GM18907 (cell line): ENCODE results near the gene TRIM40.

Experiments used
- ATAC-seq: cut with Tn5 transposase; IDR thresholded peaks from one replicate; pipeline ENCODE4 v1.9.1; 2021; ENCODE audit warnings: mild to moderate bottlenecking, moderate library complexity; ENCODE audit not compliant: unreplicated experiment

TRIM40 gene, protein sequence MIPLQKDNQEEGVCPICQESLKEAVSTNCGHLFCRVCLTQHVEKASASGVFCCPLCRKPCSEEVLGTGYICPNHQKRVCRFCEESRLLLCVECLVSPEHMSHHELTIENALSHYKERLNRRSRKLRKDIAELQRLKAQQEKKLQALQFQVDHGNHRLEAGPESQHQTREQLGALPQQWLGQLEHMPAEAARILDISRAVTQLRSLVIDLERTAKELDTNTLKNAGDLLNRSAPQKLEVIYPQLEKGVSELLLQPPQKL

DNA sequence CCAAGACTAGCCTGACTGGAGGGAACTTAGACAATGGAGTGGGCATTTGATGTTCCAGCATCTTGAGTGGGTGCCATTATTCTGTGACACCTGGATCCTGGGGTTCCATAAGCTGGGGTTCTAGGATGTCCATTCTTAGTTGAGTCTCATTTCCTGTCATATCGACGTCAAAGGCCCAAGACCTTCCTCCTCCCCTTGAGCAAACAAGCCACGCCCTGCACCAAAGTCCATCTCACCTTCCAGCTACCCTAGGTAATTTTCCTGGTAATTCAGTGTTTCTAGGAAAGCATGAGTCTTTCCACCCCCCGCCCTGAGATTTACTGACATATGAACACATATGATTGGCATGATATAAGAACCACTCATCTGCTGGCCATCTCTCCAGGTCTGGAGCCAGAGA is at the start of gene TRIM40:
Gene TRIM40, plus strand, starts transcription at position 384 of the 400 bp plus-strand sequence. CDS start 897 bp downstream, outside the sequence.
- ATAC-seq, result no peak

DNA sequence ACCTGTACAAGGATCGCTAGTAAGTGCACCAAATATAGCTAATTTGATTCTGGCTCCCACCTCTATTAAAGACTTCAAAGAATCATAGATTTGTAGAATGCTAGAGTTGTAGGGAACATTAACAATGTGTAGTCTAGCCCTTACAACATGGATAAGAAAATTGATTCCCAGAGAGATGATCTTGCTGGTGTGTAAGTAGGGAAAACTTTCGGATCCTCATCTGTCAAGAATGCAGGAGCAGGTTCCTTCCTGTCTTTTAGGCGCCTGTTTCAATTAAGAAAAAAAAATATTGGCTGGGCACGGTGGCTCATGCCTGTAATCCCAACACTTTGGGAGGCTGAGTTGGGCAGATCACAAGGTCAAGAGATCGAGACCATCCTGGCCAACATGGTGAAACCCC is 48.1 kb upstream of the TRIM40 start:
- no peak for ATAC-seq

DNA sequence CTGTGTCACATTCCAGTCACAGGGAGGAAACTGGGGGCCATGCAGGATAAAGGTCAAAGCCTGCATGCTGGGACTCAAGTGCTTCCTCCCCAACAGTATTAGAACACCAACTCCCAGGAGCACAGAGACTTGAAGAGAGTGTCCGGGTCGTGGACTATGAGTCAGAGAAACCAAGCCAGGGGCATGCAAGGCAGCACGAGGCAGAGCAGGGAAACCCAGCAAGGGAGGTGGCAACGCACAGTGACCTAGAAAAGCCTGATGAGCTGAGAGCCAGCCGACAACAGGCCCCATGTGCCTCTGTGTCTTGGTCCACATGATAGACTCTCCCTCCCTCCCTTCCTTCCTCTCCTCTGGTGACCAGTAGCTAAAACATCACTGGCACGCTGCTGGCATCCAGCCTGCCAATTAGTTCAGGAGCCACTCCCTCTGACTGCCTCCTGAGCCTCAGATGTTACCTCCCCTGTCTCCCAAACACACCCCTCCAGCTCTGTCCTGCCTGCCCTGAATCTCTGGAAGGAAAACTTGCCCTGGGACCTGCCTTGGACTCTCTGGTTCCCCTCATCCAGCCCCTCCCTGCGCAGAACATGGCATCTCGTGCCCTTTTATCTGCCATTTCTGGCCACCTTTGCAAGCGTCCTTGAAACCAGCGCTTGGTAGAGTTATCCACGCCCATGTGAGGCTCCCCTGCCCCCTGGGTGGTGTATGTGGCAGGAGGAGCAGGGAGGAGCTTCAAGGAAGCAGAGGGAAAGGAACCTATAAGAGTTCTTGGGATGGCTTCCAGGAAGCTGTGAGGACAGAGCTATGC is 44.2 kb upstream of the TRIM40 start:
- no peak for ATAC-seq

DNA sequence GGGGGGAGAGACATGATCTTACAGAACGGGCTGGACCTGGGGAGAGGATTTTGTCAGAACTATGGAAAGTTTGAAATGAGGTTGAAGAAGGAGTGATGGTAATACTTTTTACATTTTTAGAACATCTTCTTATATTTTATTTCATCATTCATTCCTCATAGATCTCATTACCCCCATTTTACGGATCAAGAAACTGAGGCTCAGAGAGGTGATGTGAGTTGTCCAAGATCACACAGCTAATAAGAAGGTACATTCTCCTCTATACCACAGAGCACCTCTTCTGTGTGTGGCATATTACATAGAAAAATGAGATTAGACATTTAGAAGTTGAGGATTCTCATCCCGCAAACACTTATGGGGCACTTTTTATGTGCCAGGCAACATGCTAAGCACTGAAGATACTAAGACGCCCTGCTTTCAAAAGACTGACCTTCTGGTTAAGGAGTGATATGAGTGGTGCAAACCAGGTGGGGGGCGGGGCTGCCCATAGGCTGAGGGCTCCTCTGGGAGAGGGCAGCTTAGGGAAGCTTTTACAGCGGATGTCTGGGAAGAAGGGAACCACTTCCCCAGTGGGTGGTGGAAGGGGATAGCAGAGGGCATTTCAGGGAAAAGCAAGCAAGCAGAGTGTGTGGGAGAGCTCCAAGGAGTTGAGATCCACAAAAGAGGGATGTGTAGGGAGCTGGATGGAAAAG is 42.9 kb upstream of the TRIM40 start:
- no peak for ATAC-seq

DNA sequence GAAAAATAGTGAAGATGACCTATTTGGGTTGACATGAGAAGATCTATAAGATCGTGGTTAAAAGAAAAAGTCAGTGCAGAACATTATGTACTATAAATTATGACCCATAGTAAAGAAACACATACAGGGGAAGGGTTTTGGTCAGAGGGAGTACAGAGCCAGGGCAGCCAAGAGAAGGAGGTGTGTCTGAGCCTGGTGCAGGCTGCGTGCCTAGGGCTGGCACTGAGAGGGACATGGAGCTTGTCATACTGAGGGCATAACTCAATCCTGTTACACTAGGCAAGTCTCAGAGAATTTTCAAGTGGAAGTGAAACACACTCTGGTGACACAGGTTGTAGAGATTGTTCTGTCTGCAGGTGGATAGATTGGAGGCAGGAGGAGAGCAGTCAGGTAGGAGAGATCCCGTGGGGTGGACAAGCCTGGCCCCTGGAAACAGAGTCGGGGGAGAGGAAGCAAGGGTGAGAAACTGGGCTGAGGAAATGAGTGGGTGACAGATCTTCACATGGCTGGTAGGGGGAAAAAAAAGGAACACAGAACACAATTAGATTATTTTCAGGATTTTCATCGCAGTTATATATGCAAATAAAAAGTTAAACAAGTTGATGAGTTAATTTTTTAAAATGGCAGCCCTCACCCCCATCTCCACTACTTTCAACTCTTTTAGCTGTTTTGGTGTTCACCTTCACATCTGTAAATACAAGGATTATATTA is 41.8 kb upstream of the TRIM40 start:
- ATAC-seq, result no peak

DNA sequence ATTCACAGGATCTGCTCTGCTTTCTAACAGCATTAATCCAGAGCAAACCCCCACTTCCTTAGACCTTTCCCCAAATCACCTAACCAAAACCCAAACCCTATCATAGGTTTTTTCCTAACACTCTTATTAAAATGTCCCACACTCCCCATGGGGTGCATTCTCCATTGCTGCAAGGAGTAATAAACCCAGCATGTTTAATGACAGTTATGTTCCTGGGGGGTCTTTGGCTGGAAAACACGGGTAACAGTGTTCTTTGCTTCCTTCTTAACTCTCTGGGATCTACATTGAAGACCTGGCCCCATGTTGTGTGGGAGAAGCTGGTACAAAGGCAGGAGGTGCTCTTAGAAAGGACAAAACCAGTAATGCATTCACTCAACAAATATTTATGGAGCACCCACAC is 39.1 kb upstream of the TRIM40 start:
- ATAC-seq, result no peak

DNA sequence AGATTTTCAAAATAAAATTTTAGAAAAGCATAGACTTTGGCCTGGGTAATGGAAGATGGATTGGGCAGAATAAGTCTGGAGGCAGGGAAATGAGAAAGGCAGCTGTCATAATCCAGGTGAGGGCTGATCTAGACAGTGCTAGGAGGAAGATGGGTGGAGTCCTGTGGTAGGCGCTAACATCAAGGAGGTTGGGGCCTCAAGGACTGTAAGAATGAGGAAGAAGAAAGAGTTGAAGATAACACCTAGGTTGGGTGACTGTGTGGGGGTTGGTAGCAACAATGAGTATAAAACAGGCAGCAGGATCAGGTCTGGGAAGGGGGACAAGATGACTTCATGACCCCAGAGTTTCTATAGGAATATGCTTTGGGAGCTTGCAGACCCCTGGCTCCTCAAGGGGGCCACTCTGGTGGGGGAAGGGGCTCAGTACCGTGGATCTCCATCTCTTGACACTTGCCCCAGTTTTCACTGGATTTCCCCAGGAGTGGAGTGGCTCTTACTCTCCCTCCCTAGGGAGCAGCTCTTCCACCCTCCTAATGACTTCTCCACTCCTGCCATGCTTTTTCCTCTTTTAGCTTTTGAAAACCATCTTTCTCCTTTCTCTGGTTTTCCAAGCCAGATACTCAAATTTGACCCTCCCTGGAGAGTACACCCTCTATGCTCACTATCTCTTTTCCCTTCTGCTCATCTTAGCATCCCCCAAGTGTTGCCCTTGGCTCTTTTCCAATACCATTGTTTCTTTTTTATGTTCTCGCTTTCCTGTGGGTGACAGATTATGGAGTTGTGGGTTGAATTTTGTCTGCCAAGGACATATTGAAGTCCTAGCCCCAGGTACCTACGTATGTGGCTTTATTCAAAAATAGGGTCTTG is 37.8 kb upstream of the TRIM40 start:
- ATAC-seq, result no peak

DNA sequence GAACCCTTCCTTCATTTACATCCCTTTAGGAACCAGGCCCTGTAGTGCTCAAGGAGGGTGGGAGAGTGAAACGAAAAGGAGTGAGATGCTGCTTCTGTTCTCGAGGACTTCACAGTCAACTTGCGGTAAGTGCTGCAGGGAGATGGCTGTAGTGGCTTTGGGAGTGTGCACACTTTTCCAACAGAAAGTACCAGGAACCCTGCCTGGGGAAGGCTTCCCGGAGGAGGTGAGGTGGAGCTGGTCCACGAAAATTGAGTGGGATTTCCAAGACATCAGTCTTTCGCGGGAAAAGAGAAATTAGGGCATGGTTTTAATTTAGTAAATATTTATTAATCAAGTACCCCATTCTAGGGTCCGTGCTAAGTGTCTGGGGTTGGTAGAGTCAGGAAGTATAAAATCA is 35.8 kb upstream of the TRIM40 start:
- ATAC-seq, result no peak

DNA sequence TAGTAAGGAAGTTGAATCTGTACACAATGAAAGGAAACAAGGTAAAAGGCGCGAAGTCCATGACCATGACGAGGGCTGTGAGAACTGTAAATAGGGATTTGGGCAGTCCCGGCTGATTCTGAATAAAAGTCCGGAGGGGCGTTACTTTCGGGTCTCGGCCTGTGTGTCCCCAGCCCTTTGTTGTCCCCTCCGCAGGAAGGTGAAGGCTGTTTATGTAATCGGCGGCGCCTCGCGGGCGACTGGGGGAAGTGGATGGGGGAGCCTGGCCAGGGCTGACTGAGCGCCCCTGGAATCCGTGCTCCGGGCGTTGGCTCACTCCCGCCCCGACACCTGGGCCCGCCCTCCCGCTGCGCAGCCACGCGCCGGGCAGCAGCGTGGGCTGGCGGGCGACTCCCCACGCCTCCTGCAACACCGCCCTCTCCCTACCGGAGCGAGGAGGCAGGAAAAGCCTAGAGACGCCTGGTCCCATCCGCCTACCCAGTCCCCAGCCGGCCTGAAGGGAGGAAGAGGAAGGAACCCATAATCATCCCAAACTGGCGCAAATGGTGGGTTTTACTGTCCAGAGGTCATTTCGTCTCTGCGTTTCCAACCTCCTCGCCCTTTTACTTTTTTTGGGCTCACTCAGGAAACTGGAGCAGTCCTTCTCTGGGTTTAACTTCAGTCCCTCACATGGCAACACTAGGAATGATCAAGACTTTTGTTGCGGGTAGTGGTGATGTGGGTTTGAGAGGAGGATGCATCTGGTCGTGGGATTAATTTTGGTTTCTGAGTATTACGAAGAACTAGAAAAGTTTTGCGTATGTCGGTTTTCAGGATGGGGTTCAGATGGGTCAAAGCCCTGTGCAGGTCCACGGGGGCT is 35.1 kb upstream of the TRIM40 start:
- ATAC-seq, result no peak

DNA sequence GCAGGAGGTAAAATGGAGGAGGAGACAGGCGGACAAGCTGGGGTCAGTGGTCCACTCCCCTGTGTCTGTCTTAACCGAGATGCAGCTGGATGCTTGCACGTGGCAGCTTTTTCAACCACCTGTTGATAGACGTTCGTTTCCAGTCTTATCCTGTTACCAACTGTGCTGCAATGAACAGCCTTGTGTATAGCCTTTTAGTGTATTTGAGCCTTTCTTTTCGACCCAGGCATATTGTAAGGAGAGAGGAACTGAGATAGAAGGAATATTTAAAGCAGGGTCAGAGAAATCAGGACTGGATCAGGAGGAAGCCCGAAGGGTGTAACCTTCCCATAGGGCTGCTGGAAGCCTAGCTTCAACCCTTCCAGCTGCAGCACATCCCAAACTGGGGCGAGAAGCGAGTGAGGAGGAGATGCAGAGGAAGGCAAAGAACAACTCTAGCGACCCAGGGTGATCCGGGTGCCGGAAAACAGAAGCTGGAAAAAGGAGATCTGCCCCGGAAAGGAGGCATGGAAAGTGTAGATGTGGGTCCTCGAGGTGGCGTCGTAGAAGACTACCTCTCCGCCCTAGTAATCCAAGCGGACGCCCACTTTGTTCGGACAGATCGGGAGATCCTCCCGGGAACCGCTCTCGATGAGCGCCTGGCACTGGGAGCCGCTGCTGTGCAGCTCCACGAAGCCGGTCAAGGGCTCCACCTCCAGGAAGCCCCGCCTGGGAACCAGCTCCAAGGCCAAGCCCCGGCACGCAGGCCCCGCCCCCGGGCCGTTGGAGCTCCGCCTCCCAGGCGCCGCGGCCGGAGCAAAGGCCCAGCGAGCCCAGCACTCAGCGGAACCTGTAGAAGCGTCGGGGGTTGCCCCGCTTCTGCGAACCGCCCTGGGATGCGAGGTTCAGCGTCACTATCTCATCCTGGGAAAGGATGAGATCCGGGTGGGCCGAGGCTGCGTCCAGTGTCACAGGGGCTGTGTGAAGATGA is 34.2 kb upstream of the TRIM40 start:
- ATAC-seq, result peak; percentile 53

DNA sequence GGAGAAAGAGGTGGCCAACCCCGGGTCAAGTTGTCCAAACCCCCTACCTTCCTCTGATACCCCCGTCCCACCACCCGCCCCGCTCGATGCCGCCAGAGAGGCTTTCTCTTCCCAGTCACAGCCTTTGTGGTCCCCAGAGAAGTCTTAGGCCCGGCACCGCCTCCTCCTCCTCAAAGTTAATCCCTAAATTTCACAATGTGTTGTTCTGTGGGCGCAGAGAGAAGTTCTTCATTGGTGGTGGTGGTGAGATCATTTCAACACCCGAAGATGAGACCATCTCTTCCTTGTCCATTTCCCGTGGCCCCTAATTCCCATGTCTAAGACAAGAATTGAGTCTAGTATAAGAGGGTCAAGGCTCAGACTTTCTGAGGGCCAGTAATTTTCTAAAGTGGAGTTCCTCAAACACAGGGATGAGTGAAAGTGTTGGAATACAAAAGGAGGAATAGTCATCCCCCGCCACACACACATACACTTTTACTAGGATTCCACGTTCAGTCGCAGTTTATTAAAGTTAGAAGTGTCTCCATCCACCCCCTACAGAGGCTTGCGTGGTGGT is 33.4 kb upstream of the TRIM40 start:
- ATAC-seq, result no peak

DNA sequence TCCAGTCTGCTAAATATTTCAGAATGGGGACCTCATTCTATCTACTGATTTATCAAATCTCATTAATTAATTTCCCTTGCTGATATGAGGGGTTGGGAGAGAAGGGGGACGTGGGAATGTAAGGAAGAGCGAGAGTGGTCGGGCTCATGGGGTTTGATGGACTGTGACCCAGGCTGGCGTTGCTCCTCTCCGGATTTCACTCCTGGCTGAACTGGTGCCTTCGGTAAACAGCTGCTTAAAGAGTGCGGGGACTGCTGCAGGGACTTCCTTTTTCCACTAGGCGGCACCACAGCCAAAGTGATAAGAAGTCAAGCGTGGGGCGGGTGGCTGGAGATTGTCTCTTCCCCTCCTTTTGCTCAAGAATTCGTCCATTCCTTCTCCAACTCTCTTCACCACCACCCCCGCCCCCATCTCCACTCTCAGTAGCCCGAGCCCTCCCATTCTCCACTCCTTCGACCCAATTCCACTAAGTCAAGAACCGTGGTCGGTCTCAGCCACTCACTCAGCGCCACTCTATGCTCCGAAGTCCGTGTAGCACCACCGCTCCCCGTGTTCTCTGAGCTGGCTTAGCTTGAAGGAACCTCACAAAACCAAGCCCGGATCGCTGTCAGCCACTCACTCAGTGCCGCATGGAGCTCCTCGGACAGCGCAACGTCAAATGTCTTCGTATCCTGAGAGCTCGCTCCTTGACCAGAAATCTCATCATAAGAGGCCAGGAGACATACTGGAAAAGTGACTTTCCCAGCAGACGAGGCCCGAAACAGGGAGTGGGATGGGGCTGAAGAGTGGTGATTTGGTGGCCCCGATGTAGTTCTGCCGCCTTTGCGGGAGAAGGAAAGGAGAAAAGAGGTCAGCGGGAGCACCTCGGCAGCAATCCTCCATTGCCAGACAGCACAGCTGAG is 32.7 kb upstream of the TRIM40 start:
- peak; percentile 70 for ATAC-seq

DNA sequence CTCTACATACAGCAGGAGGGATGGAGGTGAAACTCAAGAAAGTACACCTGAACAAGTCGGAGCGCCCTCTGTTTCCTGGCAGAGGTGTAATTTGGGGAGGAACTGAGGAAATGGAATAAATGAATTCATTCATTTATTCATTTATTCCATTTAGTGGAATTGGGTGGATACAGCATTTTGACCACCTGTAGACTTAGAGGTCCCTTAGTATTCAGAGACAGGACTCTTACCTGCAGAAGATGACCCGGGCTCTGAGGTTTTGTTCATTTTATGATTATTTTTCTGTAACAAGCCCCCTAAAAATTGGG is 32.1 kb upstream of the TRIM40 start:
- ATAC-seq, result no peak

DNA sequence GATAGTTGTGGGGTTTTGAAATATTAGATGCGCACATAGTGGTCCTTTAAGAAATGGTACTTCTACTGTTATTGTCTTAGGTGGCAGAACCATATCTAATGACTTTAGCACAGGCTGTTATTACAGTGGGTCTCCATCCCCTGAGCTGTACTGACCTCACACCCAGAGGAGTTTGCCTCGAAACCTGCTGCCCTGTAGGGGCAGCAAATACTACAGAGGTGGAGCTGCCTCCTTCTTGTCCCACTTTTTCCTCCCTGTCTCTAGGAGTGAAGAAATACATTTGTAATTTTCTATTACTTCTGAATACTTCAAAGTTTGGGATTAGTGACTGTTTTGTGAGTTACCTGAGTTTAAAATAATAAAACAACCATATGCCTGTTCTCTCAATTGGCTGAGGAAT is 31.3 kb upstream of the TRIM40 start:
- no peak for ATAC-seq

DNA sequence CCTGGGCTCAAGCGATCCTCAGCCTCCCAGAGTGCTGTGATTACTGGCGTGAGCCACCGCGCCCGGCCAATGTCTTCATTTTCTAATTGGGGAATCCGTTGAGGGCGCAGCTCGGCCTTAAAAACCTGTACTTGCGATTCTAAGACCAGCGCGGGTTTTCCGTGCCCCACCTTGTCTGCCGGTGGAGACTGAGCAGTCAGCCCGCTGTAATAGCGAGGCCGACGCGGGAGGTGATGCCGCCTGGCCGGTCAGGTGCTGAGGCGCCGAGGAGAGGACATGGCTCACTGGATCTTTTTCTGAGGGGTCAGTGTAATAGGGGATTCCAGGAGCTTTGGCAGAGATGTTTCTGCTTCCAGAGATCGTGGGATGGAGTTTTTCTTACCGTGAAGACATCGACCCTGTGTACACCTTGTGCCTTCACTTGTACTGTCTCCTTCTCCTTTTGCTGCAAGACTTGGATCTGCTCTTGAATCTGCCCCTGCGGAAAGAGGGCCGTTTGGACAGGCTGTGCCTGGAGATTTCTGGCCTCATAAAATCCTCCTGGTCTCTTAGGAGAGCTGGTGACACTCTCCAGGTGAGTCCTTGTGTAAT is 24.6 kb upstream of the TRIM40 start:
- no peak for ATAC-seq

DNA sequence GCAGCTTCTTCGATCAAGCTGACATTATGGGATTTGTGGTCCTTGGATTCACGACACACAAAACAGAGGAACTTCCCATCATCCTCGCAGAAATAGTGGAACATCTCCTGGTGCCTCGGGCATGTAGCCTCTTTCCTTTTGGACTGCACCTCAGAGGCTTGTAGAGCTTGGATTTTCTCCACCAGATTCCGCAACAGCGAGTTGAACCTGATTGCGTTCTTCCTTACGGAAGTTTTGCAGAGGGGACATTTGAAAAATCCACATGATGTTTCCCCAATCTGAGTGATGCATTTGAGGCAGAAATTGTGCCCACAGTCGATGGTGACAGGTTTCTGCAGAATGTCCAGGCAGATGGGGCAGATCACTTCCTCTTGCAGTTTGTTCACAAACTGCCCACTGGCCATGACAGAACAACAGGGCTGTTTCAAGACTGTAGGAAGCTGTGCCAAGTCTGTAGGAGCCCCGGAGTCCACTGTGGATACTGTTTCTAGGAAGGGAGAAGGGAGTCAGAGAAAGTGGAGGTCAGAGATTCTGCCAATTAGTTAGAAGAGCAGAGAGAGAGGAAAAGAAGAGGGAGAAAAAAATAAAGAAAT is 23.4 kb upstream of the TRIM40 start:
- no peak for ATAC-seq
